GM19455 (cell line): ENCODE results near the gene HLA-DMB.
A peak's percentile ranks its signal among the peaks of the same experiment; 100 is the strongest.

ENCODE experiments used
- ATAC-seq: cut with Tn5 transposase; IDR thresholded peaks from one replicate; pipeline ENCODE4 v1.9.1; 2021; ENCODE audit not compliant: unreplicated experiment

HLA-DMB gene

GRCh38 chr6:32940656-32941213 is at the start of gene HLA-DMB:
Gene HLA-DMB (minus strand): TSS chr6:32941028. CDS start chr6:32940807, 221 bp downstream.
- peak; percentile 52 for ATAC-seq

- no peak for ATAC-seq
Observed at GRCh38 chr6:32989368-32989767, 48.5 kb upstream of the HLA-DMB start.

- ATAC-seq: no peak
Observed at GRCh38 chr6:32984622-32985389, 44.0 kb upstream of the HLA-DMB start.

- ATAC-seq: no peak
Observed at GRCh38 chr6:32983964-32984621, 43.3 kb upstream of the HLA-DMB start.

- ATAC-seq: no peak
Observed at GRCh38 chr6:32983493-32983848, 42.6 kb upstream of the HLA-DMB start.

- no peak for ATAC-seq
Observed at GRCh38 chr6:32982702-32983492, 42.1 kb upstream of the HLA-DMB start.

- ATAC-seq: no peak
Observed at GRCh38 chr6:32982084-32982701, 41.4 kb upstream of the HLA-DMB start.

GRCh38 chr6:32980488-32981038 is 39.7 kb upstream of the HLA-DMB start:
- no peak for ATAC-seq

GRCh38 chr6:32979720-32980487 is 39.1 kb upstream of the HLA-DMB start:
- no peak for ATAC-seq

GRCh38 chr6:32977953-32978324 is 37.1 kb upstream of the HLA-DMB start:
- ATAC-seq: no peak

- no peak for ATAC-seq
Observed at GRCh38 chr6:32977272-32977952, 36.6 kb upstream of the HLA-DMB start.

GRCh38 chr6:32976334-32977069 is 35.7 kb upstream of the HLA-DMB start:
- ATAC-seq: no peak

GRCh38 chr6:32975886-32976285 is 35.1 kb upstream of the HLA-DMB start:
- ATAC-seq: no peak

GRCh38 chr6:32974541-32975308 is 33.9 kb upstream of the HLA-DMB start:
- no peak for ATAC-seq

GRCh38 chr6:32974016-32974333 is 33.1 kb upstream of the HLA-DMB start:
- no peak for ATAC-seq

- ATAC-seq: no peak
Observed at GRCh38 chr6:32973144-32974015, 32.6 kb upstream of the HLA-DMB start.
